Astrocyte (in vitro differentiated cells and primary cell): ENCODE results near the gene UBE2C.

Experiments
- EZH2 ChIP-seq: IDR thresholded peaks from 2 replicates; pipeline ENCODE4 v1.6.1; 2012; ENCODE audit warnings: mild to moderate bottlenecking, low read length, inconsistent platforms; ENCODE audit not compliant: insufficient read depth
- TF ChIP-seq, protein P1 (sequence below): IDR thresholded peaks from 2 replicates; pipeline ENCODE4 v1.5.1; 2011; ENCODE audit warnings: low read depth, mild to moderate bottlenecking, inconsistent platforms, low read length, moderate library complexity; ENCODE audit not compliant: insufficient read depth

- TF ChIP-seq, protein P1, sequence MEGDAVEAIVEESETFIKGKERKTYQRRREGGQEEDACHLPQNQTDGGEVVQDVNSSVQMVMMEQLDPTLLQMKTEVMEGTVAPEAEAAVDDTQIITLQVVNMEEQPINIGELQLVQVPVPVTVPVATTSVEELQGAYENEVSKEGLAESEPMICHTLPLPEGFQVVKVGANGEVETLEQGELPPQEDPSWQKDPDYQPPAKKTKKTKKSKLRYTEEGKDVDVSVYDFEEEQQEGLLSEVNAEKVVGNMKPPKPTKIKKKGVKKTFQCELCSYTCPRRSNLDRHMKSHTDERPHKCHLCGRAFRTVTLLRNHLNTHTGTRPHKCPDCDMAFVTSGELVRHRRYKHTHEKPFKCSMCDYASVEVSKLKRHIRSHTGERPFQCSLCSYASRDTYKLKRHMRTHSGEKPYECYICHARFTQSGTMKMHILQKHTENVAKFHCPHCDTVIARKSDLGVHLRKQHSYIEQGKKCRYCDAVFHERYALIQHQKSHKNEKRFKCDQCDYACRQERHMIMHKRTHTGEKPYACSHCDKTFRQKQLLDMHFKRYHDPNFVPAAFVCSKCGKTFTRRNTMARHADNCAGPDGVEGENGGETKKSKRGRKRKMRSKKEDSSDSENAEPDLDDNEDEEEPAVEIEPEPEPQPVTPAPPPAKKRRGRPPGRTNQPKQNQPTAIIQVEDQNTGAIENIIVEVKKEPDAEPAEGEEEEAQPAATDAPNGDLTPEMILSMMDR = no peak
- TF ChIP-seq EZH2 = no peak
These were observed 1.9 kb downstream of the UBE2C start for GRCh38 chr20:45814314-45814713.
